ENCODE results near the gene LHPP.

GRCh38 chr10:124654686-124655085 lies 193.1 kb downstream of the LHPP start:
- no peak for TF ChIP-seq CTCF (IDR thresholded peaks at IDR 0.05)
- no peak for TF ChIP-seq POLR2A (IDR thresholded peaks at IDR 0.05)
